DOHH2 (cell line): ENCODE measurements around the gene ERC2.

Experiments
- EZH2phosphoT487 ChIP-seq: fragments of 200-600 bp; sonication (generic); IDR thresholded peaks from 2 replicates; pipeline ENCODE4 v1.6.1; 2017; ENCODE audit warnings: borderline replicate concordance, mild to moderate bottlenecking, antibody characterized with exemption, low read length, moderate library complexity, mixed read lengths
- TF ChIP-seq, protein P1 (sequence below): fragments of 200-600 bp; sonication (generic); IDR thresholded peaks from one replicate; pipeline ENCODE4 v1.5.1; 2014; ENCODE audit warnings: antibody characterized with exemption, mild to moderate bottlenecking, low read depth, low read length; ENCODE audit not compliant: poor library complexity, severe bottlenecking

GRCh38 chr3:56268616-56269383, 199.5 kb downstream of the ERC2 start:
- TF ChIP-seq, protein P1, sequence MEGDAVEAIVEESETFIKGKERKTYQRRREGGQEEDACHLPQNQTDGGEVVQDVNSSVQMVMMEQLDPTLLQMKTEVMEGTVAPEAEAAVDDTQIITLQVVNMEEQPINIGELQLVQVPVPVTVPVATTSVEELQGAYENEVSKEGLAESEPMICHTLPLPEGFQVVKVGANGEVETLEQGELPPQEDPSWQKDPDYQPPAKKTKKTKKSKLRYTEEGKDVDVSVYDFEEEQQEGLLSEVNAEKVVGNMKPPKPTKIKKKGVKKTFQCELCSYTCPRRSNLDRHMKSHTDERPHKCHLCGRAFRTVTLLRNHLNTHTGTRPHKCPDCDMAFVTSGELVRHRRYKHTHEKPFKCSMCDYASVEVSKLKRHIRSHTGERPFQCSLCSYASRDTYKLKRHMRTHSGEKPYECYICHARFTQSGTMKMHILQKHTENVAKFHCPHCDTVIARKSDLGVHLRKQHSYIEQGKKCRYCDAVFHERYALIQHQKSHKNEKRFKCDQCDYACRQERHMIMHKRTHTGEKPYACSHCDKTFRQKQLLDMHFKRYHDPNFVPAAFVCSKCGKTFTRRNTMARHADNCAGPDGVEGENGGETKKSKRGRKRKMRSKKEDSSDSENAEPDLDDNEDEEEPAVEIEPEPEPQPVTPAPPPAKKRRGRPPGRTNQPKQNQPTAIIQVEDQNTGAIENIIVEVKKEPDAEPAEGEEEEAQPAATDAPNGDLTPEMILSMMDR = no peak
- no peak for TF ChIP-seq EZH2phosphoT487
